Measurements from ENCODE around the gene NEB.

DNA sequence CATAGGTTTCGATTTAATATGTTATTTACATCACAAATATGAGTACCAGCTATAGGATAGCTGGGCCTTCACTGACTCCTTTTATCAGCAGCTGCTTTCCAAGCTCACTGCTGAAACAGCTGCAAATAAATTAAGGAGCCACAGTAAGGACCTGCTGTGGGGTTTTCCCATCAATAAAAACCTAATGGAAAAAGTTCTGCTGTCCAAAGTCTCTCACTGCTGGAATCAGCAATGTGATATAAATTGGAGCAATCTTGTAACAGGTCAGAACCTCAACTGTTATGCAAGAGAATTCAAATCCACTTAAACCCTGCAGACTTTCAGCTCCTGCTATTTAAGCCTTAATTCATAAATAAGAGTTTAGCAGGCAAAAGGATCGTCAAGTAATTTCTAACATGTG, 61.3 kb downstream of the NEB start:
- TF ChIP-seq, protein P1, sequence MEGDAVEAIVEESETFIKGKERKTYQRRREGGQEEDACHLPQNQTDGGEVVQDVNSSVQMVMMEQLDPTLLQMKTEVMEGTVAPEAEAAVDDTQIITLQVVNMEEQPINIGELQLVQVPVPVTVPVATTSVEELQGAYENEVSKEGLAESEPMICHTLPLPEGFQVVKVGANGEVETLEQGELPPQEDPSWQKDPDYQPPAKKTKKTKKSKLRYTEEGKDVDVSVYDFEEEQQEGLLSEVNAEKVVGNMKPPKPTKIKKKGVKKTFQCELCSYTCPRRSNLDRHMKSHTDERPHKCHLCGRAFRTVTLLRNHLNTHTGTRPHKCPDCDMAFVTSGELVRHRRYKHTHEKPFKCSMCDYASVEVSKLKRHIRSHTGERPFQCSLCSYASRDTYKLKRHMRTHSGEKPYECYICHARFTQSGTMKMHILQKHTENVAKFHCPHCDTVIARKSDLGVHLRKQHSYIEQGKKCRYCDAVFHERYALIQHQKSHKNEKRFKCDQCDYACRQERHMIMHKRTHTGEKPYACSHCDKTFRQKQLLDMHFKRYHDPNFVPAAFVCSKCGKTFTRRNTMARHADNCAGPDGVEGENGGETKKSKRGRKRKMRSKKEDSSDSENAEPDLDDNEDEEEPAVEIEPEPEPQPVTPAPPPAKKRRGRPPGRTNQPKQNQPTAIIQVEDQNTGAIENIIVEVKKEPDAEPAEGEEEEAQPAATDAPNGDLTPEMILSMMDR (IDR thresholded peaks at IDR 0.05) = no peak
- TF ChIP-seq POLR2AphosphoS5 (IDR thresholded peaks at IDR 0.05) (no peak), POLR2A (IDR thresholded peaks at IDR 0.05) (no peak)
